HL-60/S4 treated with phorbol 12-myristate 13-acetate at 8.2 ng/mL for 4 days and 3 days (cell line): ENCODE results near the gene CAMTA1.
"Not testable (repeated sequence)": the region's sequence is repeated elsewhere in the genome, so short reads cannot be mapped to it uniquely, and the experiment has no call there.

ENCODE experiments used
- in situ Hi-C: fragments of 300-500 bp; cut with MboI; formaldehyde crosslinking; loops from 2 replicates; pipeline ENCODE4 v1.15.0; 2022; ENCODE audit warnings: low sequenced_read_pairs

The CAMTA1 gene

GRCh38 chr1:7781923-7782495, 996.8 kb downstream of the CAMTA1 start:
- in situ Hi-C loops, result no loop called here

- in situ Hi-C loops, result no loop called here
Measured at GRCh38 chr1:7783178-7783711, 998.0 kb downstream of the CAMTA1 start.

- in situ Hi-C loops, result no loop called here
Measured at GRCh38 chr1:7783826-7784491, 998.7 kb downstream of the CAMTA1 start, which contains the start of gene PER3. TSS of gene PER3 (plus strand) at chr1:7784291. CDS start at chr1:7784878, 587 bp downstream.

- in situ Hi-C loops, result no loop called here
Measured at GRCh38 chr1:7784492-7785071, 999.3 kb downstream of the CAMTA1 start.

- in situ Hi-C loops, result no loop called here
Measured at GRCh38 chr1:7785108-7785507, 999.9 kb downstream of the CAMTA1 start.

- in situ Hi-C loops, result no loop called here
Measured at GRCh38 chr1:7786795-7787194, 1001.5 kb downstream of the CAMTA1 start.

- in situ Hi-C loops, result no loop called here
Measured at GRCh38 chr1:7789828-7790227, 1004.6 kb downstream of the CAMTA1 start.

GRCh38 chr1:7791027-7791426, 1005.8 kb downstream of the CAMTA1 start:
- in situ Hi-C loops, result not testable (repeated sequence)

GRCh38 chr1:7795406-7795805, 1010.2 kb downstream of the CAMTA1 start:
- in situ Hi-C loops, result no loop called here

- in situ Hi-C loops, result no loop called here
Measured at GRCh38 chr1:7805460-7805859, 1020.2 kb downstream of the CAMTA1 start.

- in situ Hi-C loops, result no loop called here
Measured at GRCh38 chr1:7808253-7808844, 1023.1 kb downstream of the CAMTA1 start.

GRCh38 chr1:7809742-7810141, 1024.5 kb downstream of the CAMTA1 start:
- in situ Hi-C loops, result no loop called here

- in situ Hi-C loops, result no loop called here
Measured at GRCh38 chr1:7810395-7810794, 1025.1 kb downstream of the CAMTA1 start.

- in situ Hi-C loops, result no loop called here
Measured at GRCh38 chr1:7811476-7811875, 1026.2 kb downstream of the CAMTA1 start.

- in situ Hi-C loops, result no loop called here
Measured at GRCh38 chr1:7813677-7814373, 1028.6 kb downstream of the CAMTA1 start.
